IMR-90 (cell line): ENCODE measurements around the gene RPS15A.
"Not testable (repeated sequence)": the region's sequence is repeated elsewhere in the genome, so short reads cannot be mapped to it uniquely, and the experiment has no call there.

Experiments
- CEBPB ChIP-seq: IDR thresholded peaks from 2 replicates; pipeline ENCODE4 v1.6.1; 2012; ENCODE audit warnings: low read depth, low read length, improper control_type of control experiment
- FOS ChIP-seq: fragments of 150-350 bp; IDR thresholded peaks from 2 replicates; pipeline ENCODE4 v1.6.1; 2016; ENCODE audit warnings: low read depth, low read length
- MAZ ChIP-seq: IDR thresholded peaks from 2 replicates; pipeline ENCODE4 v1.6.1; 2012; ENCODE audit warnings: low read depth, mild to moderate bottlenecking, low read length, improper control_type of control experiment, moderate library complexity, borderline replicate concordance
- MXI1 ChIP-seq: IDR thresholded peaks from 2 replicates; pipeline ENCODE4 v1.6.1; 2012; ENCODE audit warnings: low read depth, mild to moderate bottlenecking, low read length, moderate library complexity, borderline replicate concordance
- POLR2A ChIP-seq: IDR thresholded peaks from 2 replicates; pipeline ENCODE4 v1.6.1; 2012; ENCODE audit warnings: mild to moderate bottlenecking, low read depth, low read length
- RAD21 ChIP-seq: IDR thresholded peaks from 2 replicates; pipeline ENCODE4 v1.6.1; 2012; ENCODE audit warnings: low read length, improper control_type of control experiment
- RFX5 ChIP-seq: IDR thresholded peaks from 2 replicates; pipeline ENCODE4 v1.8.0; 2012; ENCODE audit warnings: low read depth, mild to moderate bottlenecking, low read length, moderate library complexity
- SMC3 ChIP-seq: fragments of 150-350 bp; IDR thresholded peaks from 2 replicates; pipeline ENCODE4 v1.6.1; 2016; ENCODE audit warnings: low read depth, mild to moderate bottlenecking, antibody characterized with exemption, low read length, moderate library complexity
- TF ChIP-seq, protein P1 (sequence below): conservative IDR thresholded peaks from 2 replicates; pipeline ENCODE4 v1.5.1; 2012; ENCODE audit warnings: mild to moderate bottlenecking, low read depth, low read length, improper control_type of control experiment
- TF ChIP-seq, protein P2 (sequence below): fragments of 150-350 bp; IDR thresholded peaks from 2 replicates; pipeline ENCODE4 v1.6.1; 2016; ENCODE audit warnings: low read depth, mild to moderate bottlenecking, low read length, moderate library complexity, borderline replicate concordance

DNA sequence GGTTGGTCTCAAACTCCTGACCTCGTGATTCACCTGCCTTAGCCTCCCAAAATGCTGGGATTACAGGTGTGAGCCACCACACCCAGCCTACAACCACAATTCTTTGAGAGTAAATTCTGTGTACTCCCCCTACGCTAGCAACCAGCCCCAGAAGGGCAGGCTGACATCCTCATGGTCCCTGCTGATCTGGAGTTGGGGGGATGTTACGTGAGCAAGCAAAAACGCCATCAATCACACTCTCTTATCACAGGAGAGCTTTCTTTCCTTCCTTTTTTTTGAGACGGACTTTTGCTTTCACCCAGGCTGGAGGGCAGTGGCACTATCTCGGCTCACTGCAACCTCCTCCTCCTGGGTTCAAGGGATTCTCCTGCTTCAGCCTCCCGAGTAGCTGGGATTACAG, 18.0 kb downstream of the RPS15A start:
- TF ChIP-seq, protein P1, sequence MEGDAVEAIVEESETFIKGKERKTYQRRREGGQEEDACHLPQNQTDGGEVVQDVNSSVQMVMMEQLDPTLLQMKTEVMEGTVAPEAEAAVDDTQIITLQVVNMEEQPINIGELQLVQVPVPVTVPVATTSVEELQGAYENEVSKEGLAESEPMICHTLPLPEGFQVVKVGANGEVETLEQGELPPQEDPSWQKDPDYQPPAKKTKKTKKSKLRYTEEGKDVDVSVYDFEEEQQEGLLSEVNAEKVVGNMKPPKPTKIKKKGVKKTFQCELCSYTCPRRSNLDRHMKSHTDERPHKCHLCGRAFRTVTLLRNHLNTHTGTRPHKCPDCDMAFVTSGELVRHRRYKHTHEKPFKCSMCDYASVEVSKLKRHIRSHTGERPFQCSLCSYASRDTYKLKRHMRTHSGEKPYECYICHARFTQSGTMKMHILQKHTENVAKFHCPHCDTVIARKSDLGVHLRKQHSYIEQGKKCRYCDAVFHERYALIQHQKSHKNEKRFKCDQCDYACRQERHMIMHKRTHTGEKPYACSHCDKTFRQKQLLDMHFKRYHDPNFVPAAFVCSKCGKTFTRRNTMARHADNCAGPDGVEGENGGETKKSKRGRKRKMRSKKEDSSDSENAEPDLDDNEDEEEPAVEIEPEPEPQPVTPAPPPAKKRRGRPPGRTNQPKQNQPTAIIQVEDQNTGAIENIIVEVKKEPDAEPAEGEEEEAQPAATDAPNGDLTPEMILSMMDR: not testable (repeated sequence)
- TF ChIP-seq RFX5, SMC3, POLR2A, FOS, MXI1, CEBPB, MAZ, RAD21: not testable (repeated sequence)
- TF ChIP-seq, protein P2, sequence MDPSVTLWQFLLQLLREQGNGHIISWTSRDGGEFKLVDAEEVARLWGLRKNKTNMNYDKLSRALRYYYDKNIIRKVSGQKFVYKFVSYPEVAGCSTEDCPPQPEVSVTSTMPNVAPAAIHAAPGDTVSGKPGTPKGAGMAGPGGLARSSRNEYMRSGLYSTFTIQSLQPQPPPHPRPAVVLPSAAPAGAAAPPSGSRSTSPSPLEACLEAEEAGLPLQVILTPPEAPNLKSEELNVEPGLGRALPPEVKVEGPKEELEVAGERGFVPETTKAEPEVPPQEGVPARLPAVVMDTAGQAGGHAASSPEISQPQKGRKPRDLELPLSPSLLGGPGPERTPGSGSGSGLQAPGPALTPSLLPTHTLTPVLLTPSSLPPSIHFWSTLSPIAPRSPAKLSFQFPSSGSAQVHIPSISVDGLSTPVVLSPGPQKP: not testable (repeated sequence)
